GM12878 (cell line): Measurements from ENCODE around the gene AP1S3. TPM values are rescaled to one million over a fixed set of nuclear protein-coding genes. Genes with fewer than 3 reads are reported as not detected.

Experiments used
- ATAC-seq: fragments of 200-7000 bp; cut with Tn5 transposase; 3 replicates; pipeline ENCODE4 v1.9.1; 2020; ENCODE audit warnings: mild to moderate bottlenecking, moderate library complexity
- BruUV-seq: library from RNA; stranded (reverse); fragments of 400-500 nt; replicated peaks from 2 replicates; lab custom pipeline; 2021; lab: Mats Ljungman, UMichigan
- CTCF ChIA-PET: fragments of 300-600 bp; sonication (Branson Sonifier 250); formaldehyde crosslinking; extraction: SDS; loops from one replicate; lab custom pipeline; 2021; ENCODE audit warnings: inconsistent platforms; lab: Yijun Ruan, JAX
- POLR2A ChIA-PET: fragments of 350-600 bp; formaldehyde crosslinking; extraction: SDS; loops from one replicate; lab custom pipeline; 2021; ENCODE audit warnings: inconsistent platforms; lab: Charles Lee
- RAD21 ChIA-PET: fragments of 300-600 bp; sonication (Branson Sonifier 250); formaldehyde crosslinking; loops from one replicate; lab custom pipeline; 2023; ENCODE audit warnings: antibody characterized with exemption; ENCODE audit not compliant: unreplicated experiment; lab: Charles Lee
- SMC1A ChIA-PET: fragments of 300-600 bp; sonication (Branson Sonifier 250); formaldehyde crosslinking; loops from one replicate; lab custom pipeline; 2023; ENCODE audit not compliant: unreplicated experiment, uncharacterized antibody; lab: Charles Lee
- DNase-seq: peaks from one replicate; pipeline ENCODE4 v3.0.0-alpha.2; 2011; ENCODE audit warnings: low read depth, low spot score
- FAIRE-seq: peaks from 3 replicates; lab custom pipeline; 2011; peaks lifted over from hg19 to GRCh38; lab: Jason Lieb, UNC
- H2AFZ ChIP-seq: 2 replicates; pipeline ENCODE4 v1.6.0; 2011; ENCODE audit warnings: low read depth, low read length, control low read depth; ENCODE audit not compliant: control insufficient read depth
- H3K27ac ChIP-seq: 2 replicates; pipeline ENCODE4 v1.5.1; 2011; ENCODE audit warnings: control low read depth; ENCODE audit not compliant: control insufficient read depth, insufficient read depth
- H3K27me3 ChIP-seq, 2 experiments: replicated peaks in 1 of 2; 2 replicates each; pipeline versions ENCODE4 v1.6.0 to v1.6.1; 2011; ENCODE audit warnings: low read length in 1 of 2; ENCODE audit not compliant: control insufficient read depth in 2 of 2, insufficient read depth in 2 of 2
- H3K36me3 ChIP-seq, 2 experiments: 2 replicates each; pipeline ENCODE4 v1.5.1; 2011; ENCODE audit warnings: low read length in 1 of 2; ENCODE audit not compliant: control insufficient read depth in 2 of 2, insufficient read depth in 2 of 2
- H3K4me1 ChIP-seq: 2 replicates; pipeline ENCODE4 v1.6.1; 2011; ENCODE audit warnings: mild to moderate bottlenecking, low read length, moderate library complexity, mixed read lengths; ENCODE audit not compliant: control insufficient read depth, insufficient read depth
- H3K4me2 ChIP-seq: 2 replicates; pipeline ENCODE4 v1.6.0; 2011; ENCODE audit warnings: control low read depth; ENCODE audit not compliant: control insufficient read depth, insufficient read depth
- H3K4me3 ChIP-seq: fragments of 200-600 bp; sonication (generic); 2 replicates; pipeline ENCODE4 v1.5.1; 2016
- H3K79me2 ChIP-seq: 2 replicates; pipeline ENCODE4 v1.6.0; 2011; ENCODE audit warnings: low read length; ENCODE audit not compliant: control insufficient read depth, insufficient read depth
- H3K9ac ChIP-seq: 2 replicates; pipeline ENCODE4 v1.8.0; 2011; ENCODE audit warnings: low read length, control low read depth, mixed read lengths; ENCODE audit not compliant: control insufficient read depth, insufficient read depth
- H3K9me3 ChIP-seq: replicated peaks from 3 replicates; pipeline ENCODE4 v1.5.1; 2011; ENCODE audit warnings: mild to moderate bottlenecking, low read length; ENCODE audit not compliant: control insufficient read depth, insufficient read depth
- H4K20me1 ChIP-seq: 2 replicates; pipeline ENCODE4 v1.6.0; 2011; ENCODE audit not compliant: control insufficient read depth, insufficient read depth
- BMI1 ChIP-seq: fragments of 450-650 bp; IDR thresholded peaks from 2 replicates; pipeline ENCODE4 v1.6.1; 2016; ENCODE audit warnings: mild to moderate bottlenecking, moderate library complexity, borderline replicate concordance
- BRCA1 ChIP-seq: IDR thresholded peaks from 2 replicates; pipeline ENCODE4 v1.6.1; 2011; ENCODE audit warnings: low read depth, low read length, improper control_type of control experiment
- IRF4 ChIP-seq: IDR thresholded peaks from 2 replicates; pipeline ENCODE4 v1.6.1; 2011; ENCODE audit warnings: low read depth, low read length
- NFIC ChIP-seq: IDR thresholded peaks from 2 replicates; pipeline ENCODE4 v1.6.1; 2012; ENCODE audit warnings: low read depth, mild to moderate bottlenecking, inconsistent platforms, low read length, moderate library complexity
- NR2F1 ChIP-seq: fragments of 450-650 bp; conservative IDR thresholded peaks from 2 replicates; pipeline ENCODE4 v1.6.1; 2017; ENCODE audit warnings: mild to moderate bottlenecking
- NRF1 ChIP-seq: conservative IDR thresholded peaks from 2 replicates; pipeline ENCODE4 v1.6.1; 2011; ENCODE audit warnings: mild to moderate bottlenecking, low read depth, low read length, improper control_type of control experiment
- PML ChIP-seq: IDR thresholded peaks from 2 replicates; pipeline ENCODE4 v1.6.1; 2012; ENCODE audit warnings: low read length, inconsistent platforms
- POLR2A ChIP-seq: IDR thresholded peaks from 2 replicates; pipeline ENCODE4 v1.6.1; 2011; ENCODE audit warnings: low read depth, mild to moderate bottlenecking, low read length
- RBBP5 ChIP-seq: fragments of 200-600 bp; sonication (generic); conservative IDR thresholded peaks from 2 replicates; pipeline ENCODE4 v1.6.1; 2016
- RCOR1 ChIP-seq: conservative IDR thresholded peaks from 2 replicates; pipeline ENCODE4 v1.6.1; 2012; ENCODE audit warnings: low read depth, low read length, improper control_type of control experiment
- SMARCA5 ChIP-seq: fragments of 450-650 bp; IDR thresholded peaks from 2 replicates; pipeline ENCODE4 v1.6.1; 2017; ENCODE audit warnings: mild to moderate bottlenecking
- SP1 ChIP-seq: IDR thresholded peaks from one replicate; pipeline ENCODE4 v1.6.1; 2011; ENCODE audit warnings: low read depth, low read length
- TAF1 ChIP-seq: IDR thresholded peaks from 2 replicates; pipeline ENCODE4 v1.6.1; 2011; ENCODE audit warnings: mild to moderate bottlenecking, low read depth, low read length, borderline replicate concordance
- ZNF24 ChIP-seq: fragments of 450-650 bp; IDR thresholded peaks from 2 replicates; pipeline ENCODE4 v1.6.1; 2017; ENCODE audit warnings: antibody characterized with exemption, mild to moderate bottlenecking
- ZNF384 ChIP-seq: IDR thresholded peaks from 2 replicates; pipeline ENCODE4 v1.6.1; 2012; ENCODE audit warnings: low read depth, mild to moderate bottlenecking, low read length, improper control_type of control experiment, borderline replicate concordance
- WGBS: methylation state at CpG from one replicate; pipeline ENCODE4 v1.1.6; 2016; ENCODE audit warnings: low lambda C conversion rate; ENCODE audit not compliant: insufficient replicate concordance, insufficient coverage; ENCODE audit errors: missing lambda C conversion rate; 5-methylcytosine and 5-hydroxymethylcytosine counted together
- in situ Hi-C: fragments of 300-500 bp; cut with MboI; formaldehyde crosslinking; loops from 9 replicates; pipeline ENCODE4 v1.14.3; 2018; ENCODE audit warnings: mixed read lengths
- intact Hi-C: fragments of 100-400 bp; cut with micrococcal nuclease; formaldehyde crosslinking; loops from one replicate; pipeline ENCODE4 v1.14.2; 2022; ENCODE audit not compliant: unreplicated experiment
- polyA plus RNA-seq, 11 experiments: library from polyadenylated mRNA; depleted of rRNA in 4 of 11; unstranded in 6 of 11; stranded (reverse) in 5 of 11; fragments of >200 nt; fragmentation: Nextera tagmentation in 4 of 11; fragmentation: Illumina TruSeq in 1 of 11; extraction: Ambion mirVana in 4 of 11; extraction: Trizol in 1 of 11; gene quantifications; 1 replicate in 1 of 11; 2 replicates in 10 of 11; pipeline versions ENCODE4 v1.2.1 to v1.2.3, GENCODE V29; 2011 to 2016; ENCODE audit warnings: inconsistent platforms in 2 of 11, missing spikeins in 2 of 11, low read depth in 1 of 11
- total RNA-seq, 4 experiments: library from RNA; depleted of rRNA in 3 of 4; stranded (reverse); fragments of >200 nt in 3 of 4; fragmentation: Illumina TruSeq in 1 of 4; extraction: Trizol in 1 of 4; gene quantifications; 2 replicates each; pipeline versions ENCODE4 v1.2.1 to v1.2.3, GENCODE V29; 2013 to 2021

AP1S3 gene
- total and polyA plus RNA-seq, 10 of the 15 experiments (the other 5 are each of a cell fraction or from before 2014, with no cell fraction given): 2.6 to 14.3 (median 9.2) TPM

DNA sequence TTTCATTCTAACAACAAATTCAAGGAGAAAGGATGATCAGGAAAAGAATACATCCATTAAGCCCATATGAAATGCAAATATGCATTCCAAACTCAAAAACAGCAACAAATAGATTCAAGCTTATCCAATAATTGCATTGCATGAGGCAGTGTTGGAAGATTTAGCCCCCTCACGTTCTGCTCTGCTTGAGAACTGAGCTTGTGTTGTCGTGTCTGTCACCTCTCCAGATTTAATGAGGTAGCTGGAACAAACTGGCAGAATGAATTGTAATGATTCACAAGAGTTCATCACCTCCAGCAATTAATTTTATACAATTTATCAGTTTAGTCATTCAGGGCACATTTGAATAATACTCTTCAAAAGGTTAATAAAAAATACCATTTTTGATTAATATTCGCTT, 54.8 kb downstream of the AP1S3 start:
- intact Hi-C loops: loop anchor here (5.0 kb wide), 1 partner anchor 180 kb away; no protein-coding TSS in a partner anchor

DNA sequence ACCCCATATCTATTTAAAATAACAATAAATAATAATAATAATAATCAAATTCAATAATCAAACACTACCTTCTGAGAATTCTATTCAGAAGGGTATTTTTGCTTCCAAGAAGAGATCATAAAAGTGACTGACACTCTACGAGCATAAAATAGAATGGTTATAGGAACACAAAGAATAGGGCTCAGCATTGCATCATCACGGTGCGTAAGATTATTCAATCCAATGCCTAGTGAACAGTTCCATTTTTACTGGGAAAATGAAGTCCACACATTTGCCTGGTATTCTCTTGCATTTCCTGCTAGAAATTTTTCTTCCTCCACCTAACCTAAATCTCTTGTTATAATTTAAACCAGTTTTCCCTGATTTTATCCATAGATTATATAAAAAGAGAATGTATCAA, 55.8 kb downstream of the AP1S3 start:
- H2AFZ ChIP-seq: no peak overlapping the region
- no peaks in the 10 kb centered on the region; the same call in 1 of the 2 replicates for H3K79me2 ChIP-seq
- TF ChIP-seq BMI1: no peak
- no peak for TF ChIP-seq IRF4
- TF ChIP-seq NR2F1: no peak
- TF ChIP-seq SP1: no peak
- no peak for TF ChIP-seq NRF1
- no peak for TF ChIP-seq ZNF384
- TF ChIP-seq POLR2A: no peak
- no peak for TF ChIP-seq ZNF24
- no peak for TF ChIP-seq PML
- ChIA-PET CTCF (interaction anchor here (1.6 to 2.1 kb wide), 3 partner anchors 16 to 189 kb away, joined by 7 to 13 read pairs (median 8); no protein-coding TSS in a partner anchor), POLR2A (no interaction called here), SMC1A (no interaction called here), RAD21 (interaction anchor here (1.5 kb wide), 1 partner anchor 80 kb away, joined by 3 read pairs; no protein-coding TSS in a partner anchor)
- H4K20me1 ChIP-seq: no peaks in the 10 kb centered on the region
- ATAC-seq (no peak), FAIRE-seq (no peak), DNase-seq (no peak)
- no peak overlapping the region for H3K27ac ChIP-seq
- H3K4me2 ChIP-seq: no peak overlapping the region
- no peaks in the 10 kb centered on the region for H3K9me3 ChIP-seq
- H3K27me3 ChIP-seq: no peaks in the 10 kb centered on the region
- no peaks in the 10 kb centered on the region; a peak in 1 of 4 replicates for H3K36me3 ChIP-seq
- 77% methylated on average over 3 of the region's 3 CpGs for WGBS
- H3K4me1 ChIP-seq: peaks cover 5% of the 10 kb centered on the region
- in situ Hi-C loops (no loop called here), intact Hi-C loops (loop anchor here (5.0 kb wide), 1 partner anchor 181 kb away; no protein-coding TSS in a partner anchor)
- no peak overlapping the region for H3K4me3 ChIP-seq
- BruUV-seq: no TSS peak
- H3K9ac ChIP-seq: no peak overlapping the region

More for the DNA sequence above, 54.8 kb downstream of the AP1S3 start:
- no peak overlapping the region for H3K4me2 ChIP-seq
- ChIA-PET CTCF (interaction anchor here (1.4 kb wide), 2 partner anchors 13 to 16 kb away, joined by 3 to 5 read pairs; no protein-coding TSS in a partner anchor), SMC1A (interaction anchor here (1.5 kb wide), 1 partner anchor 15 kb away, joined by 3 read pairs; no protein-coding TSS in a partner anchor), RAD21 (no interaction called here), POLR2A (no interaction called here)
- DNase-seq: no peak
- no peaks in the 10 kb centered on the region for H3K36me3 ChIP-seq
- H3K27ac ChIP-seq: no peak overlapping the region
- no peak overlapping the region for H2AFZ ChIP-seq
- no peaks in the 10 kb centered on the region for H3K9me3 ChIP-seq
- no TSS peak for BruUV-seq
- H3K4me3 ChIP-seq: no peak overlapping the region
- H3K27me3 ChIP-seq: no peaks in the 10 kb centered on the region
- FAIRE-seq: peak; percentile 61
- no peak for ATAC-seq
- WGBS: 80% methylated on average over 3 of the region's 3 CpGs
- H3K4me1 ChIP-seq: peaks cover 15% of the 10 kb centered on the region
- in situ Hi-C loops: no loop called here
- peaks cover 3% of the 10 kb centered on the region for H3K79me2 ChIP-seq
- H4K20me1 ChIP-seq: no peaks in the 10 kb centered on the region
- TF ChIP-seq NRF1 (no peak), BRCA1 (no peak), SMARCA5 (no peak), NFIC (no peak), TAF1 (no peak), RCOR1 (no peak), RBBP5 (no peak)
- no peak overlapping the region for H3K9ac ChIP-seq
